Trophoblast cell (in vitro differentiated cells and primary cell): ENCODE data around the gene SRPK2.

Experiments used
- DNase-seq, 2 donors: peaks; one replicate each; pipeline ENCODE4 v3.0.0-alpha.2; 2016
- H2AFZ ChIP-seq: 2 replicates; pipeline ENCODE4 v1.6.1; 2013; ENCODE audit warnings: low read length, moderate library complexity, mild to moderate bottlenecking; ENCODE audit not compliant: insufficient read depth, poor library complexity
- H2AK5ac ChIP-seq: 2 replicates; pipeline ENCODE4 v1.6.1; 2013; ENCODE audit warnings: mild to moderate bottlenecking, low read length
- H2BK120ac ChIP-seq: 2 replicates; pipeline ENCODE4 v1.6.1; 2013; ENCODE audit warnings: low read length, mild to moderate bottlenecking, moderate library complexity; ENCODE audit not compliant: insufficient read depth, poor library complexity
- H2BK12ac ChIP-seq: 2 replicates; pipeline ENCODE4 v1.6.1; 2013; ENCODE audit warnings: mild to moderate bottlenecking, low read length, moderate library complexity
- H2BK5ac ChIP-seq: 2 replicates; pipeline ENCODE4 v1.6.1; 2013; ENCODE audit warnings: low read length, low read depth, moderate library complexity, mild to moderate bottlenecking; ENCODE audit not compliant: poor library complexity
- H3K14ac ChIP-seq: 2 replicates; pipeline ENCODE4 v1.6.1; 2013; ENCODE audit warnings: mild to moderate bottlenecking, low read length
- H3K18ac ChIP-seq: 2 replicates; pipeline ENCODE4 v1.6.1; 2013; ENCODE audit warnings: mild to moderate bottlenecking, low read length
- H3K23ac ChIP-seq: 2 replicates; pipeline ENCODE4 v1.6.1; 2013; ENCODE audit warnings: low read length
- H3K27ac ChIP-seq: 2 replicates; pipeline ENCODE4 v1.5.1; 2013; ENCODE audit warnings: low read depth, mild to moderate bottlenecking, inconsistent platforms, low read length, moderate library complexity
- H3K27me3 ChIP-seq: 2 replicates; pipeline ENCODE4 v1.6.1; 2013; ENCODE audit warnings: inconsistent platforms, mild to moderate bottlenecking, low read length, moderate library complexity; ENCODE audit not compliant: insufficient read depth
- H3K36me3 ChIP-seq, 2 experiments: 1 replicate in 1 of 2; 2 replicates in 1 of 2; pipeline ENCODE4 v1.6.1; 2013; ENCODE audit warnings: low read length in 2 of 2, mild to moderate bottlenecking in 2 of 2, moderate library complexity in 1 of 2; ENCODE audit not compliant: insufficient read depth in 2 of 2, control insufficient read depth in 1 of 2
- H3K4ac ChIP-seq: 2 replicates; pipeline ENCODE4 v1.6.1; 2013; ENCODE audit warnings: low read depth, mild to moderate bottlenecking, low read length, moderate library complexity
- H3K4me1 ChIP-seq, 2 experiments: 1 replicate in 1 of 2; 2 replicates in 1 of 2; pipeline ENCODE4 v1.6.1; 2013; ENCODE audit warnings: low read length in 2 of 2, mild to moderate bottlenecking in 2 of 2, moderate library complexity in 1 of 2; ENCODE audit not compliant: insufficient read depth in 2 of 2, control insufficient read depth in 1 of 2
- H3K4me2 ChIP-seq: 2 replicates; pipeline ENCODE4 v1.6.1; 2013; ENCODE audit warnings: inconsistent platforms, mild to moderate bottlenecking, low read length, moderate library complexity
- H3K4me3 ChIP-seq: 2 replicates; pipeline ENCODE4 v1.5.1; 2013; ENCODE audit warnings: mild to moderate bottlenecking, low read depth, low read length, inconsistent platforms
- H3K79me1 ChIP-seq: one replicate; pipeline ENCODE4 v1.6.1; 2013; ENCODE audit warnings: low read length
- H3K79me2 ChIP-seq: 2 replicates; pipeline ENCODE4 v1.6.1; 2013; ENCODE audit warnings: low read length, mild to moderate bottlenecking; ENCODE audit not compliant: control insufficient read depth, insufficient read depth, poor library complexity
- H3K9ac ChIP-seq: 2 replicates; pipeline ENCODE4 v1.6.1; 2013; ENCODE audit warnings: mild to moderate bottlenecking, low read length
- H3K9me3 ChIP-seq: 2 replicates; pipeline ENCODE4 v1.6.1; 2013; ENCODE audit warnings: low read depth, mild to moderate bottlenecking, control low read depth, inconsistent platforms, low read length; ENCODE audit not compliant: insufficient read depth
- H4K12ac ChIP-seq: 2 replicates; pipeline ENCODE4 v1.6.1; 2013; ENCODE audit warnings: low read depth, mild to moderate bottlenecking, low read length, moderate library complexity
- H4K8ac ChIP-seq: 2 replicates; pipeline ENCODE4 v1.6.1; 2013; ENCODE audit warnings: low read depth, mild to moderate bottlenecking, low read length, moderate library complexity
- H4K91ac ChIP-seq: one replicate; pipeline ENCODE4 v1.6.1; 2013; ENCODE audit warnings: low read depth, mild to moderate bottlenecking, low read length, moderate library complexity
- WGBS: extraction: QIAGEN DNeasy Blood & Tissue Kit; methylation state at CpG from one replicate; pipeline ENCODE4 v1.1.7; 2013; ENCODE audit warnings: missing lambda C conversion rate; ENCODE audit not compliant: insufficient read length, insufficient coverage; ENCODE audit errors: extremely low coverage; 5-methylcytosine and 5-hydroxymethylcytosine counted together

The SRPK2 gene

DNA sequence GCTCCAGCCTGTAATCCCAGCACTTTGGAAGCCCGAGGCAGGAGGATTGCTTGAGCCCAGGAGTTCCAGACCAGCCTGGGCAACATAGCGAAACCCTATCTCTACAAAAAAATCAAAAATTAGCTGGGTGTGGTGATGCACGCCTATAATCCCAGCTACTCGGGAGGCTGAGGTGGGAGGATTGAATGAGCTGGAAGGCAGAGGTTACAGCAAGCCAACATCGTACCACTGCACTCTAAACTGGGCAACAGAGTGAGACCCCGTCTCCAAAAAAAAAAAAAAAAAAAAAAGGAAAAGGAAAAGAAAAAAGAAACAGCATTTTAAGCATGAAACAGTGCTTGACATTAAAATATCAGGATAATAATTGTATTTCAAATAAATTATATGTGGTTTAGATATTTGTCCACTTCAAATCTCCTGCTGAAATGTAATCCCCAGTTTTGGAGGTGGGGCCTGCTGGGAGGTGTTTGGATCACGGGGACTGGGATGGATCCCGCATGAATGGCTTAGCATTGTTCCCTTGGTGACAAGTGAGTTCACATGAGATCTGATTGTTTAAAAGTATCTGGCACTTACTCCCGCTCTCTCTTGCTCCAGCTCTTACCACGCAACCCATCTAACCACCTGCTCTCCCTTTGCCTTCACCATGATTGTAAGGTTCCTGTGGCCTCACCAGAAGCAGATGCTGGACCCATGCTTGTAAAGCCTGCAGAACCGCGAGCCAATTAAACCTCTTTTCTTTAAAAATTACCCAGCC is 103.4 kb downstream of the SRPK2 start:
- H2AFZ ChIP-seq = no peak overlapping the region
- no peaks in the 10 kb centered on the region for H3K79me2 ChIP-seq
- no peak overlapping the region for H3K4me2 ChIP-seq
- no peak overlapping the region for H2BK12ac ChIP-seq
- no peak overlapping the region for H2BK5ac ChIP-seq
- H2AK5ac ChIP-seq = no peak overlapping the region
- H3K18ac ChIP-seq = no peak overlapping the region
- WGBS = no CpG with 5 or more reads among the region's 12 CpGs
- H4K91ac ChIP-seq = no peak overlapping the region
- no peak for DNase-seq
- H3K4ac ChIP-seq = no peak overlapping the region
- no peak overlapping the region for H4K12ac ChIP-seq
- H3K9ac ChIP-seq = no peak overlapping the region
- no peak overlapping the region for H3K23ac ChIP-seq
- H3K27me3 ChIP-seq = no peaks in the 10 kb centered on the region
- no peak overlapping the region for H3K4me3 ChIP-seq
- H3K79me1 ChIP-seq = no peaks in the 10 kb centered on the region
- no peaks in the 10 kb centered on the region for H3K9me3 ChIP-seq
- no peak overlapping the region for H3K27ac ChIP-seq
- H4K8ac ChIP-seq = no peak overlapping the region
- H3K14ac ChIP-seq = no peak overlapping the region
- H3K36me3 ChIP-seq = no peaks in the 10 kb centered on the region
- H2BK120ac ChIP-seq = no peak overlapping the region
- H3K4me1 ChIP-seq = no peaks in the 10 kb centered on the region

DNA sequence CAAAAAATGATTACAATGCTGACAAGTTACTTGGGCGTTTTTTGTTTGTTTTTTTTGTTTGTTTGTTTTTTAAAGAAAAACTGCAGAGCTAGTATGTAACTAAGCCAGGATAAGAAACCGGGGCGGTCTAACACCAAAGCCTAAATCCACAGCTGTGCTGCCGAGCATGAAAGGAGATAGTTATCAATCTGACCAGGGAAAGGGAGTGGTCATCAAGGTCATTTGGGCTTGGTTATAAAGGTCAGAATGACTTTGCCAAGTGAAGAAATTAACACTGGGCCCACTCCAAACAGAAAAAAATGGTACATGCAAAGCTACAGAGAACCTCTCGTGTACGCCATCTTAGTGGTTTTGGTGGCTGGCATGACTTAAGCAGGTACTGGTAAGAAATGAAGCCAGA is 104.7 kb downstream of the SRPK2 start:
- no peak overlapping the region for H3K4me3 ChIP-seq
- H4K91ac ChIP-seq = no peak overlapping the region
- H4K8ac ChIP-seq = no peak overlapping the region
- no peak overlapping the region for H3K18ac ChIP-seq
- no peaks in the 10 kb centered on the region for H3K4me1 ChIP-seq
- no peak overlapping the region for H3K9ac ChIP-seq
- no peak overlapping the region for H3K27ac ChIP-seq
- no peaks in the 10 kb centered on the region for H3K27me3 ChIP-seq
- no peak overlapping the region for H2BK12ac ChIP-seq
- no peak overlapping the region for H2AFZ ChIP-seq
- no peaks in the 10 kb centered on the region for H3K9me3 ChIP-seq
- H3K4ac ChIP-seq = no peak overlapping the region
- no peaks in the 10 kb centered on the region for H3K36me3 ChIP-seq
- no peak overlapping the region for H2BK120ac ChIP-seq
- H3K79me1 ChIP-seq = no peaks in the 10 kb centered on the region
- H2BK5ac ChIP-seq = no peak overlapping the region
- H2AK5ac ChIP-seq = no peak overlapping the region
- no peak overlapping the region for H3K14ac ChIP-seq
- H4K12ac ChIP-seq = no peak overlapping the region
- no peak for DNase-seq
- no peak overlapping the region for H3K4me2 ChIP-seq
- no peak overlapping the region for H3K23ac ChIP-seq
- WGBS = no CpG with 5 or more reads among the region's 6 CpGs
- no peaks in the 10 kb centered on the region for H3K79me2 ChIP-seq

DNA sequence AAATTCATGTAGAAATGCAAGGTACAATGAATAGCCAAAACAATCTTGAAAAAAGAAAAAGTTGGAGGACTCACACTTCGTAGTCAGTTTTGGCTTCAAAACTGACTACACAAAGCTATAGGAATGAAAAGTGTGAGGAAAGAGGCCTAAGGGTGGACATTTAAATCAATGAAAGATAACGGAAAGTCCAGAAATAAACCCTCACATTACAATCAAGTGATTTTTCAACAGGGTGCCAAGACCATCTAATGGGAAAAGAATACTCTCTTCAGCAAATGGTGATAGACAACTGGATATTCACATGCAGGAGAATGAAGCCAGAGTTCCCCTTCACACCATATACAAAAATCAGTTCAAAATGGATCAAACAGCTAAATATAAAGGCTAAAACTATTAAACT is 106.8 kb downstream of the SRPK2 start:
- Histone ChIP-seq H4K12ac (no peak overlapping the region), H2AFZ (no peak overlapping the region), H3K9ac (no peak overlapping the region), H3K27me3 (no peaks in the 10 kb centered on the region), H3K79me1 (no peaks in the 10 kb centered on the region), H3K4me1 (no peaks in the 10 kb centered on the region), H3K23ac (no peak overlapping the region), H3K4me3 (no peak overlapping the region), H3K36me3 (no peaks in the 10 kb centered on the region), H3K14ac (no peak overlapping the region), H4K91ac (no peak overlapping the region), H2AK5ac (no peak overlapping the region), H3K18ac (no peak overlapping the region), H2BK12ac (no peak overlapping the region), H3K79me2 (no peaks in the 10 kb centered on the region), H3K4me2 (no peak overlapping the region), H3K4ac (no peak overlapping the region), H3K9me3 (no peaks in the 10 kb centered on the region), H4K8ac (no peak overlapping the region), H3K27ac (no peak overlapping the region), H2BK5ac (no peak overlapping the region), H2BK120ac (no peak overlapping the region)
- no peak for DNase-seq
- WGBS = no CpG with 5 or more reads among the region's 2 CpGs

DNA sequence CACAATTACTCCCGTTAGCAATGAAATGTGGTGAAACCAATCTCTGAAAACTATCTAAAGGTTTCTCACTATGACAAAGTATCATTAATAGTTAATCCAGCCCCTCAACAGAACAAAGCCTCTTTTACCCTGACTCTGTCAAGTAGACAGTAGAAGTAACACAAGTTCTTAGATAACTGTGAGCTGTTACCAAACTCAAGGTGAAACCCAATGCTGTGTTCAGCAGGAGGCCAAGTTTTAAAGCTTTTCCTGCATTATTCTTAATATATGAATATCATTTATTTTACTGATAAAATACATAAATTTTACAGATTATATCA is 109.1 kb downstream of the SRPK2 start:
- no peaks in the 10 kb centered on the region for H3K9me3 ChIP-seq
- H3K27me3 ChIP-seq = no peaks in the 10 kb centered on the region
- no peak overlapping the region for H3K23ac ChIP-seq
- H3K4ac ChIP-seq = no peak overlapping the region
- H3K4me2 ChIP-seq = no peak overlapping the region
- WGBS = no CpG with 5 or more reads among the region's 1 CpG
- H2AFZ ChIP-seq = no peak overlapping the region
- no peaks in the 10 kb centered on the region for H3K79me2 ChIP-seq
- H3K9ac ChIP-seq = no peak overlapping the region
- H4K91ac ChIP-seq = no peak overlapping the region
- H3K79me1 ChIP-seq = no peaks in the 10 kb centered on the region
- DNase-seq = no peak
- no peak overlapping the region for H4K8ac ChIP-seq
- no peaks in the 10 kb centered on the region for H3K4me1 ChIP-seq
- H2BK5ac ChIP-seq = no peak overlapping the region
- no peak overlapping the region for H3K27ac ChIP-seq
- no peak overlapping the region for H4K12ac ChIP-seq
- no peak overlapping the region for H3K18ac ChIP-seq
- H3K4me3 ChIP-seq = no peak overlapping the region
- H3K36me3 ChIP-seq = peaks cover 0 to 2% of the 10 kb centered on the region in 2 experiments
- no peak overlapping the region for H2BK120ac ChIP-seq
- H2BK12ac ChIP-seq = no peak overlapping the region
- H2AK5ac ChIP-seq = no peak overlapping the region
- no peak overlapping the region for H3K14ac ChIP-seq
